OCI-LY3 (cell line): ENCODE measurements around the gene CYP2U1.

Experiments used
- H2AFZ ChIP-seq: fragments of 200-600, 300-600 bp; shearing (Covaris generic); 2 replicates; pipeline ENCODE4 v1.6.0; 2014; ENCODE audit warnings: antibody characterized with exemption, low read depth, low read length
- H3K27ac ChIP-seq: fragments of 200-600, 300-600 bp; sonication (generic); 2 replicates; pipeline ENCODE4 v1.5.1; 2014; ENCODE audit warnings: mild to moderate bottlenecking, low read length, moderate library complexity, mixed read lengths
- H3K27me3 ChIP-seq: fragments of 200-600, 300-600 bp; sonication (generic); 2 replicates; pipeline ENCODE4 v1.6.1; 2014; ENCODE audit warnings: low read depth, low read length, mixed read lengths
- H3K36me3 ChIP-seq: fragments of 200-600, 300-600 bp; sonication (generic); replicated peaks from 2 replicates; pipeline ENCODE3; 2014; ENCODE audit warnings: low read depth, low read length, mixed read lengths
- H3K4me1 ChIP-seq: fragments of 300-600, 200-600 bp; sonication (generic); 2 replicates; pipeline ENCODE4 v1.6.1; 2014; ENCODE audit warnings: low read length, mixed read lengths
- H3K4me2 ChIP-seq: fragments of 200-600, 300-600 bp; sonication (generic); 2 replicates; pipeline ENCODE4 v1.6.1; 2014; ENCODE audit warnings: low read length, mixed read lengths
- H3K4me3 ChIP-seq: fragments of 300-600, 200-600 bp; sonication (generic); 2 replicates; pipeline ENCODE4 v1.5.1; 2014; ENCODE audit warnings: antibody characterized with exemption, mild to moderate bottlenecking, low read length, moderate library complexity
- H3K79me2 ChIP-seq: fragments of 300-600, 200-600 bp; shearing (Covaris generic); 2 replicates; pipeline ENCODE4 v1.6.1; 2014; ENCODE audit warnings: mild to moderate bottlenecking, low read length, mixed read lengths
- H3K9ac ChIP-seq: fragments of 300-600, 200-600 bp; shearing (Covaris generic); 2 replicates; pipeline ENCODE4 v1.6.0; 2014; ENCODE audit warnings: mild to moderate bottlenecking, low read length, moderate library complexity
- H3K9me3 ChIP-seq: fragments of 200-600, 300-600 bp; shearing (Covaris generic); 2 replicates; pipeline ENCODE4 v1.6.1; 2014; ENCODE audit warnings: low read length, mixed read lengths; ENCODE audit not compliant: insufficient read depth
- H4K20me1 ChIP-seq: fragments of 200-600, 300-600 bp; sonication (generic); 2 replicates; pipeline ENCODE4 v1.6.1; 2016; ENCODE audit warnings: low read length, mixed read lengths; ENCODE audit not compliant: insufficient read depth
- CTCF ChIP-seq: fragments of 200-600, 300-600 bp; sonication (generic); IDR thresholded peaks from 2 replicates; pipeline ENCODE4 v1.5.1; 2014; ENCODE audit warnings: antibody characterized with exemption, low read length, low read depth
- EZH2phosphoT487 ChIP-seq: fragments of 200-600 bp; shearing (Covaris generic); IDR thresholded peaks from 2 replicates; pipeline ENCODE4 v1.6.1; 2018; ENCODE audit warnings: antibody characterized with exemption, mixed run types, low read depth

Gene CYP2U1

GRCh38 chr4:107970063-107970798 lies 38.9 kb downstream of the CYP2U1 start:
- H2AFZ ChIP-seq = no peak overlapping the region
- H3K27ac ChIP-seq = no peak overlapping the region
- no peaks in the 10 kb centered on the region for H3K79me2 ChIP-seq
- no peaks in the 10 kb centered on the region for H3K27me3 ChIP-seq
- peaks cover 7% of the 10 kb centered on the region; the same call in 1 of the 2 replicates for H3K4me1 ChIP-seq
- TF ChIP-seq EZH2phosphoT487 (no peak), CTCF (no peak)
- no peaks in the 10 kb centered on the region for H3K9me3 ChIP-seq
- H4K20me1 ChIP-seq = no peaks in the 10 kb centered on the region
- no peaks in the 10 kb centered on the region for H3K36me3 ChIP-seq
- no peak overlapping the region for H3K4me2 ChIP-seq
- H3K9ac ChIP-seq = no peak overlapping the region
- no peak overlapping the region for H3K4me3 ChIP-seq

DNA sequence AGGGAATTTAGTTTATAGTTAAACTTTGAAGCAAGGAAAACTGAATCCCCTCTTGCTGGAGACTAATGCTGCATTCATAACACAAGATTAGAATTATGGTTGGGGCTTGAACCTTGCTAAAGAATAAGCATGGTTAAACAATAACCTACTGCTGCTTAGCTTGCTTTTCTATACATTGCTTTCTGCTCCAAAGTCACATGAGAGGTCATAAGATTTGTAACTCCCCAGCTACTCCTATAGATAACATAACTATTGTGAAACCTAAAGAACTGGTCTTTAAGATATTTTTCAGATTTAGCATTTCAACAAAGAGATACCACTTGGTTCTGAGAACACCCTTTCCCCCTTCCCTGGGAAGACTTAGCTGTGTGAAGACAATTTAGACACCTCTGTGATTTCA lies 41.3 kb downstream of the CYP2U1 start:
- H3K27me3 ChIP-seq = no peaks in the 10 kb centered on the region
- no peak overlapping the region for H3K27ac ChIP-seq
- H4K20me1 ChIP-seq = no peaks in the 10 kb centered on the region
- H3K4me1 ChIP-seq = 0 out of 2 replicates have a peak, but pooled peaks cover 3% of the 10 kb centered on the region
- no peak overlapping the region for H3K9ac ChIP-seq
- no peak overlapping the region for H2AFZ ChIP-seq
- H3K9me3 ChIP-seq = no peaks in the 10 kb centered on the region
- H3K36me3 ChIP-seq = no peaks in the 10 kb centered on the region
- no peaks in the 10 kb centered on the region for H3K79me2 ChIP-seq
- no peak overlapping the region for H3K4me3 ChIP-seq
- TF ChIP-seq EZH2phosphoT487 = no peak
- no peak for TF ChIP-seq CTCF
- H3K4me2 ChIP-seq = no peak overlapping the region

GRCh38 chr4:107974523-107974922 lies 43.2 kb downstream of the CYP2U1 start:
- no peaks in the 10 kb centered on the region for H3K27me3 ChIP-seq
- no peak overlapping the region for H3K4me2 ChIP-seq
- TF ChIP-seq EZH2phosphoT487 (no peak), CTCF (no peak)
- H3K9me3 ChIP-seq = no peaks in the 10 kb centered on the region
- H3K9ac ChIP-seq = no peak overlapping the region
- no peak overlapping the region for H2AFZ ChIP-seq
- H3K79me2 ChIP-seq = no peaks in the 10 kb centered on the region
- H4K20me1 ChIP-seq = no peaks in the 10 kb centered on the region
- 0 out of 2 replicates have a peak, but pooled peaks cover 3% of the 10 kb centered on the region for H3K4me1 ChIP-seq
- no peak overlapping the region for H3K27ac ChIP-seq
- H3K4me3 ChIP-seq = no peak overlapping the region
- H3K36me3 ChIP-seq = no peaks in the 10 kb centered on the region

DNA sequence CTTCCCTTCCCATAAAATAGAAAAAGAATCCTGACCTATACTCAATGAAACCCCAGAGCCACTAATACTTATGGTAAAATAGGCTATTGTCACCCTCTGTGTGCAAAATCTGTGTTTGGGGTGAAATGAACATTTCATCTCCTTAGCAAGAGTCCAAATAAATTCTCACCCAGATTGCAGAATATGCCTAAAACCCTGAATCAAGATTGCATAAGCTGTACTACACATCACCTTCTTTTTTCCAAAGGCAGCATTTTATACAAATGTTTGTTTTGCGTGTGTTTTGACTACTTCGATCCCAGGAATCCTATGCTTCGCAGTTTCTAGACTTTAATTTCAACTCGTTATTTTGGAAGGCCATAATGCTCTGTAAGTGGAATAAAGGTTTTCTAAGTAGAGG lies 46.1 kb downstream of the CYP2U1 start:
- no peak overlapping the region for H3K4me2 ChIP-seq
- H3K4me1 ChIP-seq = 0 out of 2 replicates have a peak, but pooled peaks cover 3% of the 10 kb centered on the region
- no peak overlapping the region for H2AFZ ChIP-seq
- no peaks in the 10 kb centered on the region for H3K9me3 ChIP-seq
- no peak overlapping the region for H3K4me3 ChIP-seq
- no peaks in the 10 kb centered on the region for H3K27me3 ChIP-seq
- H4K20me1 ChIP-seq = no peaks in the 10 kb centered on the region
- TF ChIP-seq CTCF (no peak), EZH2phosphoT487 (no peak)
- H3K27ac ChIP-seq = no peak overlapping the region
- no peaks in the 10 kb centered on the region for H3K36me3 ChIP-seq
- H3K9ac ChIP-seq = no peak overlapping the region
- no peaks in the 10 kb centered on the region for H3K79me2 ChIP-seq
